SKM-1 treated with dmso at 0.1 percent for 144 hours (cell line): ENCODE data around the gene PLEKHA1.

ENCODE experiments used
- DNase-seq: peaks from one replicate; lab custom pipeline; 2025; ENCODE audit not compliant: unreplicated experiment; lab: John Stamatoyannopoulos, UW

Gene PLEKHA1

GRCh38 chr10:122420624-122421007, 46.1 kb downstream of the PLEKHA1 start:
- no peak for DNase-seq

GRCh38 chr10:122421054-122421625, 46.6 kb downstream of the PLEKHA1 start:
- no peak for DNase-seq

- DNase-seq, result no peak
These were observed 47.2 kb downstream of the PLEKHA1 start for GRCh38 chr10:122421742-122422141.

GRCh38 chr10:122422266-122422989, 47.9 kb downstream of the PLEKHA1 start:
- no peak for DNase-seq

GRCh38 chr10:122424059-122424458, 49.6 kb downstream of the PLEKHA1 start:
- no peak for DNase-seq

GRCh38 chr10:122426829-122427228, 52.3 kb downstream of the PLEKHA1 start:
- DNase-seq, result no peak

GRCh38 chr10:122427280-122427679, 52.8 kb downstream of the PLEKHA1 start:
- DNase-seq, result no peak

- peak; percentile 41 for DNase-seq
These were observed 60.8 kb downstream of the PLEKHA1 start for GRCh38 chr10:122435212-122435827.

- no peak for DNase-seq
These were observed 67.5 kb downstream of the PLEKHA1 start for GRCh38 chr10:122441961-122442360.

- DNase-seq, result no peak
These were observed 71.0 kb downstream of the PLEKHA1 start for GRCh38 chr10:122445469-122445868.

- DNase-seq, result no peak
These were observed 71.4 kb downstream of the PLEKHA1 start for GRCh38 chr10:122445904-122446303.

GRCh38 chr10:122446668-122447423, 72.3 kb downstream of the PLEKHA1 start:
- DNase-seq, result no peak

- DNase-seq, result no peak
These were observed 74.1 kb downstream of the PLEKHA1 start for GRCh38 chr10:122448600-122448999.

- DNase-seq, result no peak
These were observed 74.6 kb downstream of the PLEKHA1 start for GRCh38 chr10:122449153-122449552.

GRCh38 chr10:122450353-122450990, 76.0 kb downstream of the PLEKHA1 start:
- DNase-seq, result no peak

- DNase-seq, result no peak
These were observed 79.6 kb downstream of the PLEKHA1 start for GRCh38 chr10:122454071-122454470.

- no peak for DNase-seq
These were observed 80.1 kb downstream of the PLEKHA1 start, which contains the start of gene ARMS2 for GRCh38 chr10:122454603-122455080. Gene ARMS2, plus strand, starts transcription at chr10:122454653. Its CDS starts 75 bp downstream, at chr10:122454728.

- DNase-seq, result no peak
These were observed 81.0 kb downstream of the PLEKHA1 start for GRCh38 chr10:122455376-122456079.

GRCh38 chr10:122457934-122458333, 83.4 kb downstream of the PLEKHA1 start:
- no peak for DNase-seq

GRCh38 chr10:122458693-122459092, 84.2 kb downstream of the PLEKHA1 start:
- no peak for DNase-seq
